Muscle layer of colon (tissue), 2 donors: ENCODE results near the gene DNAJC3.
"Not testable (repeated sequence)": the region's sequence is repeated elsewhere in the genome, so short reads cannot be mapped to it uniquely, and the experiment has no call there.

Experiments used
- H3K27ac ChIP-seq: one replicate; pipeline ENCODE4 v1.7.0; 2013; ENCODE audit warnings: low read depth, mild to moderate bottlenecking, low read length, moderate library complexity
- H3K27me3 ChIP-seq, 2 donors: one replicate each; pipeline ENCODE4 v1.7.0; 2013; ENCODE audit warnings: low read length in 2 of 2, mild to moderate bottlenecking in 2 of 2; ENCODE audit not compliant: insufficient read depth in 2 of 2, control insufficient read depth in 1 of 2
- H3K36me3 ChIP-seq: one replicate; pipeline ENCODE4 v1.7.0; 2013; ENCODE audit warnings: mild to moderate bottlenecking, low read length; ENCODE audit not compliant: insufficient read depth
- H3K4me1 ChIP-seq: one replicate; pipeline ENCODE4 v1.7.0; 2013; ENCODE audit warnings: mild to moderate bottlenecking, low read length; ENCODE audit not compliant: insufficient read depth
- H3K4me3 ChIP-seq, 2 donors: one replicate each; pipeline ENCODE4 v1.7.0; 2013; ENCODE audit warnings: low read length in 2 of 2, low read depth in 1 of 2, mild to moderate bottlenecking in 1 of 2, moderate library complexity in 1 of 2
- H3K9ac ChIP-seq: one replicate; pipeline ENCODE4 v1.7.0; 2013; ENCODE audit warnings: low read length
- H3K9me3 ChIP-seq: one replicate; pipeline ENCODE4 v1.7.0; 2013; ENCODE audit warnings: mild to moderate bottlenecking, low read length
- donor health status: abdominal sarcoma.
- donor health status: Adenocarcinoma of cecum.

The DNAJC3 gene

GRCh38 chr13:95677564-95678266 lies 776 bp downstream of the DNAJC3 start:
- Histone ChIP-seq H3K9me3 (no peaks in the 10 kb centered on the region), H3K27me3 (no peaks in the 10 kb centered on the region), H3K4me1 (peaks cover 27% of the 10 kb centered on the region), H3K9ac (peak overlapping the region; percentile 81), H3K36me3 (no peaks in the 10 kb centered on the region), H3K4me3 (peak overlapping the region; percentile 84 to 91), H3K27ac (peak overlapping the region; percentile 85)

GRCh38 chr13:95678967-95679366 lies 2.0 kb downstream of the DNAJC3 start:
- peak overlapping the region in 1 of 2 donors; percentile 91 for H3K4me3 ChIP-seq
- H3K4me1 ChIP-seq: peaks cover 27% of the 10 kb centered on the region
- H3K27me3 ChIP-seq: no peaks in the 10 kb centered on the region
- no peaks in the 10 kb centered on the region for H3K36me3 ChIP-seq
- no peaks in the 10 kb centered on the region for H3K9me3 ChIP-seq
- no peak overlapping the region for H3K27ac ChIP-seq
- H3K9ac ChIP-seq: no peak overlapping the region

GRCh38 chr13:95679722-95680121 lies 2.8 kb downstream of the DNAJC3 start:
- Histone ChIP-seq H3K4me1 (peaks cover 22% of the 10 kb centered on the region), H3K9ac (no peak overlapping the region), H3K27me3 (no peaks in the 10 kb centered on the region), H3K9me3 (no peaks in the 10 kb centered on the region), H3K27ac (no peak overlapping the region), H3K4me3 (no peak overlapping the region), H3K36me3 (no peaks in the 10 kb centered on the region)

GRCh38 chr13:95684418-95684817 lies 7.5 kb downstream of the DNAJC3 start:
- Histone ChIP-seq H3K9me3 (no peaks in the 10 kb centered on the region), H3K9ac (no peak overlapping the region), H3K4me1 (peaks cover 12% of the 10 kb centered on the region), H3K27ac (no peak overlapping the region), H3K27me3 (no peaks in the 10 kb centered on the region), H3K36me3 (no peaks in the 10 kb centered on the region), H3K4me3 (no peak overlapping the region)

GRCh38 chr13:95684960-95685359 lies 8.0 kb downstream of the DNAJC3 start:
- H3K9me3 ChIP-seq, H3K27ac ChIP-seq, H3K4me3 ChIP-seq, H3K36me3 ChIP-seq, H3K9ac ChIP-seq, H3K4me1 ChIP-seq, H3K27me3 ChIP-seq: not testable (repeated sequence)

GRCh38 chr13:95689582-95689926 lies 12.6 kb downstream of the DNAJC3 start:
- H3K27ac ChIP-seq: no peak overlapping the region
- H3K27me3 ChIP-seq: no peaks in the 10 kb centered on the region
- H3K4me3 ChIP-seq: no peak overlapping the region
- no peak overlapping the region for H3K9ac ChIP-seq
- H3K9me3 ChIP-seq: no peaks in the 10 kb centered on the region
- H3K36me3 ChIP-seq: no peaks in the 10 kb centered on the region
- no peaks in the 10 kb centered on the region for H3K4me1 ChIP-seq

- not testable (repeated sequence) for H3K9me3 ChIP-seq, H3K27me3 ChIP-seq, H3K4me1 ChIP-seq, H3K27ac ChIP-seq, H3K9ac ChIP-seq, H3K4me3 ChIP-seq, H3K36me3 ChIP-seq
Observed at GRCh38 chr13:95690986-95691385, 14.0 kb downstream of the DNAJC3 start.

GRCh38 chr13:95697052-95697680 lies 20.2 kb downstream of the DNAJC3 start:
- no peaks in the 10 kb centered on the region for H3K36me3 ChIP-seq
- H3K27me3 ChIP-seq: no peaks in the 10 kb centered on the region
- H3K9ac ChIP-seq: no peak overlapping the region
- no peak overlapping the region for H3K4me3 ChIP-seq
- H3K4me1 ChIP-seq: peaks cover 4% of the 10 kb centered on the region
- H3K27ac ChIP-seq: no peak overlapping the region
- no peaks in the 10 kb centered on the region for H3K9me3 ChIP-seq

GRCh38 chr13:95698047-95698749 lies 21.3 kb downstream of the DNAJC3 start:
- Histone ChIP-seq H3K27ac (no peak overlapping the region), H3K4me3 (no peak overlapping the region), H3K36me3 (no peaks in the 10 kb centered on the region), H3K4me1 (peaks cover 6% of the 10 kb centered on the region), H3K9me3 (no peaks in the 10 kb centered on the region), H3K9ac (no peak overlapping the region), H3K27me3 (no peaks in the 10 kb centered on the region)

- Histone ChIP-seq H3K27me3 (no peaks in the 10 kb centered on the region), H3K4me3 (no peak overlapping the region), H3K9ac (no peak overlapping the region), H3K9me3 (no peaks in the 10 kb centered on the region), H3K36me3 (no peaks in the 10 kb centered on the region), H3K4me1 (peaks cover 10% of the 10 kb centered on the region), H3K27ac (no peak overlapping the region)
Observed at GRCh38 chr13:95703576-95703975, 26.6 kb downstream of the DNAJC3 start.

GRCh38 chr13:95704510-95704909 lies 27.6 kb downstream of the DNAJC3 start:
- no peaks in the 10 kb centered on the region for H3K9me3 ChIP-seq
- H3K4me1 ChIP-seq: peaks cover 11% of the 10 kb centered on the region
- H3K27me3 ChIP-seq: no peaks in the 10 kb centered on the region
- H3K36me3 ChIP-seq: no peaks in the 10 kb centered on the region
- H3K27ac ChIP-seq: no peak overlapping the region
- no peak overlapping the region for H3K9ac ChIP-seq
- no peak overlapping the region for H3K4me3 ChIP-seq
